CD4-positive, alpha-beta T cell (primary cell): Measurements from ENCODE around the gene C13orf42. TPM values are rescaled to one million over a fixed set of nuclear protein-coding genes. Genes with fewer than 3 reads are reported as not detected.
A peak's percentile ranks its signal among the peaks of the same experiment; 100 is the strongest.

Source experiments
- ATAC-seq: fragments of 200-7000 bp; cut with Tn5 transposase; one replicate; pipeline ENCODE4 v1.10.0; 2022; ENCODE audit warnings: mild to moderate bottlenecking; ENCODE audit not compliant: poor library complexity
- CTCF ChIA-PET: fragments of 350-600 bp; sonication (Branson Sonifier 250); formaldehyde crosslinking; loops from one replicate; lab custom pipeline; 2021; ENCODE audit warnings: antibody characterized with exemption, inconsistent platforms; lab: Charles Lee
- POLR2A ChIA-PET: fragments of 350-600 bp; sonication (Branson Sonifier 250); formaldehyde crosslinking; loops from one replicate; lab custom pipeline; 2021; ENCODE audit warnings: antibody characterized with exemption, inconsistent platforms; lab: Charles Lee
- DNase-seq, 14 experiments: peaks; one replicate each; pipeline ENCODE4 v3.0.0-alpha.2; 2013 to 2020; ENCODE audit warnings: mixed read lengths in 2 of 14
- H3K27ac ChIP-seq, 2 donors: one replicate each; pipeline versions ENCODE4 v1.5.1 to v1.7.0; 2013; ENCODE audit warnings: low read length in 2 of 2, low read depth in 1 of 2, mild to moderate bottlenecking in 1 of 2
- H3K27me3 ChIP-seq, 2 experiments: 1 replicate in 1 of 2; 2 replicates in 1 of 2; pipeline versions ENCODE4 v1.6.1 to v1.7.0; 2013; ENCODE audit warnings: low read length in 2 of 2, control low read depth in 1 of 2, mild to moderate bottlenecking in 1 of 2, moderate library complexity in 1 of 2; ENCODE audit not compliant: insufficient read depth in 2 of 2, control insufficient read depth in 1 of 2
- H3K36me3 ChIP-seq: one replicate; pipeline ENCODE4 v1.6.1; 2013; ENCODE audit warnings: low read length, control low read depth; ENCODE audit not compliant: insufficient read depth
- H3K4me1 ChIP-seq: one replicate; pipeline ENCODE4 v1.6.1; 2013; ENCODE audit warnings: low read length, control low read depth; ENCODE audit not compliant: insufficient read depth
- H3K4me3 ChIP-seq: one replicate; pipeline ENCODE4 v1.5.1; 2013; ENCODE audit warnings: mild to moderate bottlenecking, low read length, moderate library complexity
- H3K9me3 ChIP-seq, 2 experiments: 1 replicate in 1 of 2; 2 replicates in 1 of 2; pipeline versions ENCODE4 v1.6.1 to v1.7.0; 2013; ENCODE audit warnings: low read length in 2 of 2, mild to moderate bottlenecking in 2 of 2, control low read depth in 1 of 2, moderate library complexity in 1 of 2; ENCODE audit not compliant: control insufficient read depth in 1 of 2, insufficient read depth in 1 of 2
- H3K27ac Mint-ChIP-seq: one replicate; pipeline ENCODE4 v1.8.0; 2020; ENCODE audit warnings: mixed read lengths
- H3K27me3 Mint-ChIP-seq: one replicate; pipeline ENCODE4 v1.8.0; 2021; ENCODE audit warnings: mixed read lengths
- H3K36me3 Mint-ChIP-seq: one replicate; pipeline ENCODE4 v1.8.0; 2021; ENCODE audit warnings: low read depth, mixed read lengths
- H3K4me1 Mint-ChIP-seq: one replicate; pipeline ENCODE4 v1.8.0; 2021; ENCODE audit warnings: low read depth, mixed read lengths
- H3K4me3 Mint-ChIP-seq: one replicate; pipeline ENCODE4 v1.8.0; 2020; ENCODE audit warnings: mild to moderate bottlenecking, mixed read lengths
- H3K9me3 Mint-ChIP-seq: one replicate; pipeline ENCODE4 v1.8.0; 2020; ENCODE audit warnings: mixed read lengths
- CTCF ChIP-seq: fragments of 200-600 bp; IDR thresholded peaks from one replicate; pipeline ENCODE4 v1.8.0; 2022; ENCODE audit warnings: antibody characterized with exemption, mild to moderate bottlenecking
- intact Hi-C, 2 experiments: fragments of 100-400 bp; cut with DNase I in 1 of 2; cut with micrococcal nuclease in 1 of 2; formaldehyde crosslinking; loops; one replicate each; pipeline versions ENCODE4 v1.15.1 to v1.9.0; 2023 to 2025; cut with DNase I, micrococcal nuclease
- total RNA-seq, 174 experiments: library from RNA in 2 of 174; stranded (reverse) in 2 of 174; gene quantifications; one replicate each; pipeline ENCODE4 v1.2.3 and lab custom pipeline; 2021 to 2026

The C13orf42 gene
- total RNA-seq, 2 experiments from 2014 or later = not detected

DNA sequence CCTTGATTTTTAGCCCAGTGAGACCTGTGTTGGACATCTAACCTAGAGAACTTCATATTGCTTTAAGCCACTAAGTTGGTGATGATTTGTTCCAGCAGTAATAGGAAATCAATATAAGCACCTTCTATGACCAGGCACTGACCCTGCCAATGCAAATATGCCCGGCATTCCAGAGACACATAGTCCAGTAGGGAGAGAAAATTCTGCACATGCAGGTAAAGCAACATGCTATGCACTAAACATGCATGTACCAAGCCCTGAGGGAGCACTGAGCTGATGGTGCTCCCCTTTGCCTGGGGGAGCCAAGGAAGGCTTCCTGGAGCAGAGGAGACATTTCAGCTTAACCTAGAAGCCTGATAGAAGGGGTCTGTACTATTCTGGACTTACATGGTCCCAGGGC is 40.4 kb upstream of the C13orf42 start:
- Histone ChIP-seq H3K27ac (no peak overlapping the region), H3K36me3 (no peaks in the 10 kb centered on the region), H3K9me3 (peaks cover 0 to 9% of the 10 kb centered on the region in 2 experiments), H3K4me1 (no peaks in the 10 kb centered on the region), H3K4me3 (no peak overlapping the region), H3K27me3 (peaks cover 3 to 7% of the 10 kb centered on the region in 2 experiments)
- ATAC-seq (no peak), DNase-seq (no peak)
- H3K4me1 Mint-ChIP-seq = no peaks in the 10 kb centered on the region
- ChIA-PET POLR2A (no interaction called here), CTCF (no interaction called here)
- no peak overlapping the region for H3K4me3 Mint-ChIP-seq
- H3K9me3 Mint-ChIP-seq = no peaks in the 10 kb centered on the region
- no peak overlapping the region for H3K27ac Mint-ChIP-seq
- no peak for TF ChIP-seq CTCF
- H3K36me3 Mint-ChIP-seq = no peaks in the 10 kb centered on the region
- peaks cover 25% of the 10 kb centered on the region for H3K27me3 Mint-ChIP-seq
- intact Hi-C loops = loop anchor here in 1 of 2 experiments (10.0 kb wide), 1 partner anchor 143 kb away; no protein-coding TSS in a partner anchor

- Histone ChIP-seq H3K4me3 (no peak overlapping the region), H3K27me3 (peaks cover 0 to 7% of the 10 kb centered on the region in 2 experiments), H3K36me3 (no peaks in the 10 kb centered on the region), H3K4me1 (no peaks in the 10 kb centered on the region), H3K27ac (no peak overlapping the region), H3K9me3 (peaks cover 7 to 9% of the 10 kb centered on the region in 2 experiments)
- intact Hi-C loops = no loop called here
- ATAC-seq (no peak), DNase-seq (no peak)
- no peaks in the 10 kb centered on the region for H3K36me3 Mint-ChIP-seq
- H3K27me3 Mint-ChIP-seq = peaks cover 18% of the 10 kb centered on the region
- no peaks in the 10 kb centered on the region for H3K9me3 Mint-ChIP-seq
- H3K4me3 Mint-ChIP-seq = no peak overlapping the region
- no peak overlapping the region for H3K27ac Mint-ChIP-seq
- CTCF ChIA-PET = no interaction called here
- POLR2A ChIA-PET = no interaction called here
- TF ChIP-seq CTCF = no peak
- no peaks in the 10 kb centered on the region for H3K4me1 Mint-ChIP-seq
Observed at GRCh38 chr13:51148952-51149573, 38.0 kb upstream of the C13orf42 start.

- Mint-ChIP-seq H3K4me1 (no peaks in the 10 kb centered on the region), H3K4me3 (no peak overlapping the region), H3K9me3 (no peaks in the 10 kb centered on the region), H3K27ac (peak overlapping the region; percentile 47), H3K27me3 (peaks cover 15% of the 10 kb centered on the region), H3K36me3 (no peaks in the 10 kb centered on the region)
- CTCF ChIA-PET = no interaction called here
- intact Hi-C loops = no loop called here
- H3K4me3 ChIP-seq = no peak overlapping the region
- peak; percentile 86 for ATAC-seq
- peak in 3 of 14 experiments; percentile 5 to 21 (median 7) for DNase-seq
- POLR2A ChIA-PET = no interaction called here
- H3K4me1 ChIP-seq = no peaks in the 10 kb centered on the region
- H3K36me3 ChIP-seq = no peaks in the 10 kb centered on the region
- no peak overlapping the region for H3K27ac ChIP-seq
- H3K27me3 ChIP-seq = peaks cover 0 to 7% of the 10 kb centered on the region in 2 experiments
- peaks cover 9% of the 10 kb centered on the region in 2 experiments for H3K9me3 ChIP-seq
- no peak for TF ChIP-seq CTCF
Observed at GRCh38 chr13:51148223-51148951, 37.3 kb upstream of the C13orf42 start.
